LoVo (cell line): Measurements from ENCODE around the gene OVCH1.
"Not testable (repeated sequence)": the region's sequence is repeated elsewhere in the genome, so short reads cannot be mapped to it uniquely, and the experiment has no call there.

Experiments
- DNase-seq: peaks from one replicate; pipeline ENCODE4 v3.0.0-alpha.2; 2016; ENCODE audit warnings: low spot score

OVCH1 gene

DNA sequence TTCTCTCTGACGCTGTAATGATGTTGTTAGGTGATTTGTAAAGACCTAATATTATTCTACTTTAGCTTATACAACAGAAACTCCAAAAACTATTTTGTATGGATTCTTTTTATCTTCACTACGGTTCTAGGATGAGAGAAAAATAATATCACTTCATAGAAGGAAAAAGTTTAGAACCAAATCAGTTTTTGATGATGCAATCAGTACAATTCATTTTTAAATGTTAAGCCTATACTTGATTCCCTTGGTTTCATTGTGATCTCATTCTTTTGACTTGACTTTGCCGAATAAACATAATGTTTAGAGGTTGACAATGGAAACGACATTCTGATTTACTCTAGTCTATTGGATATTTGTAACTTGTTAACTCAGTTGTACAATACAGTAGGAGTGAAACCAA, 91.9 kb downstream of the OVCH1 start:
- DNase-seq = no peak

DNA sequence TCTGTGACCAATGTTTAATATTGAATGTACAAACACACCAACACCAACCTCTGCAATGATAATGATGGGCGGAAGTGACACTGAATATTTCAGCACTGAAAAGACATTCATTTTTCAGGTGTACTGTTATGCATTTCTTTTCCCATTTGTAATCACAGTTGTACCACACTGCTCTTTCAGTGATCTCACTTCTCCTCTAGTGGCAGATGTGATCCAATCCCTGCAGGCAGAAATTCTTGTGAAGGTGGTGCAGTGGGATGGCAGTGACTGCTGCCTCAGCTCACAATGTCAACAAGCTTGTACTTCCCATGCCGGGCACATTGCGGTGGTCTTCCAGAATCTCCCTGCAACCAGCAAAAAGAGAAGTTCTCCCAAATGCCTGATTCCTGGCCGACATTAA, 93.5 kb downstream of the OVCH1 start:
- no peak for DNase-seq

DNA sequence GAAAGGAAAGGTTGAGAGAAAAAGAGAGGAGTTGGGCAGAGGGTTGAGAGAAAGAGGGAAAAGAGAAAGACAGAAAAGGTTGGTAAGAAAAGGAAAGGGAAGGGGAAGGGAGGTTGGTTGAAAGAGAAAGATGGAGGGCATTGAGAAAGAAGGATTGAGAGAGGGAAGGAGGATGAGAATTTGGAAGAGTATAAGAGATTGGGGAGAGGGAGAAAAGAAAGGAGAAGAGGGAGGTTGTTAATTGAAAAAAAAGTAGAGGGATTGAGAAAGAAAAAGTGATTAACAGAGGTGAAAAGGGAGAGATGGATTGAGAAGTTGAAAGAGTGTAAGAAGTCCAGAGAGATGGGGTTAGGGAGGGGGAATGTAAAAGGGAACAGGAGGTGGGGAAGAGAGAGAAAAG, 95.0 kb downstream of the OVCH1 start:
- no peak for DNase-seq

DNA sequence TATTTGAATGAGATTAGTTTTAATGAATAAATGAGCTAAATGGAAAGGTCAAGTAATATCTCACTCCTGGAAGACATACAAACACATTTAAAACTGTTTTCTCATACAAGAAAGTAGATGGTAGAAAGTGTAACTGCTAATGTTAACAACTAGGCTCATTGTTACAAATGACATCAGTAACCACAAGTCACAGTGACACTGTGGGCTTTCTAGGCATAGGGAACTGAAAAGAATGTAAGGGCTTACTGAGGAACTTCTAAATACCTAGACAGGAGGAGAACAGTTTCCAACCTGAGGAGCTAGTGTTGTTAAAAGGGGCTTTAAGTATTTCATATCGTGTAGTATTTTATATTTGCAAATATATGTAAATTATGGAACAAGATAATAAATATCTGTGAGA, 99.0 kb downstream of the OVCH1 start:
- no peak for DNase-seq

DNA sequence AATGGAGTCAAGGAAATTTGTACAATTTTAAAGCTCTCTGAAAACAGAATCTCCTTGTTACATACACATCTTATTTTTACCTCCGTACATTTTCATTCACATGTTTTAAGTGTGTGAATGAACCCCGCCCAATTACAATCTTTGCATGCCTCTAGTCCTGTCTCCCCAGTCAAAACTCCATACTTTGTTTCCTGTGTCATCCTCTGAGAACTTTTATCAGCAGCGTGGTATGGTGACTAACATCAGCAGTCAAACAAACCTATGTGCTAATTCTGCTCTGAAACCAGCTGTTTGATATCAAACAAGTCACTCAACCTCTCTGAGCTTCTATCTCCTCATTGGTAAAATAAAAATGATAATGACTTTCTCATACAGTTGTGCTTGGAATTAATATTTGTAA, 100.7 kb downstream of the OVCH1 start:
- DNase-seq = no peak

DNA sequence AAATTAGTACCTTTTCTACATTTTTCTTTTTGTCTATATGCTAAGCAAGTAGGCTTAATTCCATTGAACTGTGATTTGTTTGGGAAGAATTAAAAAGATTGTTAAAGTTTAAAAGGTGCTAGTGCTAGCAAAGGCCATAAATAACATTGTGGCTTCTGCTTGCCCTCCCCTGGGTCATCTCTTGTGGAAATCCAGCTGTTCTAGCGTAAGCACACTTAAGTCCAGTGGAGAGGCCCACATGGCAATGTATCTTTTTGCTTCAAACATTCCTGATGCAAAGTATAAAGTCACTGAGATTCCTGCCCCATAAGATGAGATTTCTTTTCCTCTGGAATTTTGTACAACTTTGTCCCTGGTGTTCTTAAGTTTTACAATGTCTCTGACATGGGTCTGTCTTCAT, 102.1 kb downstream of the OVCH1 start:
- DNase-seq = no peak

DNA sequence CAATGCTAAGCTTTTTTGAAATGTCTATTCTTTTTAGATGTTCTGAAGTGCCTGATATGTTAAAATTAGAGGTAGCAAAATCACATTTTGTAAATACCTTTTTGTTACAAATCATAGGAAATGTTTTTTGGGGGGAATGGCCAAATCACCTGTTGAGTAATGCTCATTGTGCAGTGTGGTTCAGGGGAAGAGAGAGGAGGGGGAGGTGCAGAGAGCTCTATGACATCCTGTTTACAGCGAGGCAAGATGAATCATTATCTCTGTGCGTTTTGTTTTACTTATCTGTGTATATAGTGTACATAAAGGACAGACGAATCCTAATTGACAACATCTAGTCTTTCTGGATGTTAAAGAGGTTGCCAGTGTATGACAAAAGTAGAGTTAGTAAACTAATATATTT, 107.1 kb downstream of the OVCH1 start:
- not testable (repeated sequence) for DNase-seq

DNA sequence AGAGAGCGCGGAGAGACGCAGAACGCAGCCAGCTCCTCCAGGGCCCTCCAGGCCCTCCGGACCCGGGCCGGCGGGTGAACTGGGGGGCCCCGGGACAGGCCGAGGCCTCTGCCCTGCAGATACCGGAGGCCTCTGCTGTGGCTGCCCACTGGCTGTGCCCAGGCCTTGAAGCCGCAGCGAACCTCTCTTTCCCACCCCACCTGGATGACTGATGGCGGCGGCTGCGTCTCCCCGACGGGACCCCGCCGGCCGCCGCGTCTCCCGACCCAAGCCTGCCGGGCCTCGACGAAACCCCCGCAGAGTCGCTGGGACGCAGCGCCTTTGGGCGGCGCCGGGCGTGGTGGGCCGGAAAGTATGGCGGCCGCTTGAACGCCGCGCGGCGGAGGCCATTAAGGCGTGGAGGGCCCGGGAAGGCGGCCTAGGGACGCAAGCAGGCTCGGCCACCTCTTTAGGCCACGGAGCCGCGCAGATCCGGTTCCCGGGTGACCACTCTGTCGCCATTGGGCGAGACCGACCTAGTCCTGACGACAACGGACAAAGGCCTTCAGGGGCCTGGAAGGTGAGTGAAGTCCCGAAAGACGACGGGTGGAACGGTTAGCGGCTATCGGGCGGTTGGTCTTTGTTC, 108.1 kb downstream of the OVCH1 start:
- no peak for DNase-seq

DNA sequence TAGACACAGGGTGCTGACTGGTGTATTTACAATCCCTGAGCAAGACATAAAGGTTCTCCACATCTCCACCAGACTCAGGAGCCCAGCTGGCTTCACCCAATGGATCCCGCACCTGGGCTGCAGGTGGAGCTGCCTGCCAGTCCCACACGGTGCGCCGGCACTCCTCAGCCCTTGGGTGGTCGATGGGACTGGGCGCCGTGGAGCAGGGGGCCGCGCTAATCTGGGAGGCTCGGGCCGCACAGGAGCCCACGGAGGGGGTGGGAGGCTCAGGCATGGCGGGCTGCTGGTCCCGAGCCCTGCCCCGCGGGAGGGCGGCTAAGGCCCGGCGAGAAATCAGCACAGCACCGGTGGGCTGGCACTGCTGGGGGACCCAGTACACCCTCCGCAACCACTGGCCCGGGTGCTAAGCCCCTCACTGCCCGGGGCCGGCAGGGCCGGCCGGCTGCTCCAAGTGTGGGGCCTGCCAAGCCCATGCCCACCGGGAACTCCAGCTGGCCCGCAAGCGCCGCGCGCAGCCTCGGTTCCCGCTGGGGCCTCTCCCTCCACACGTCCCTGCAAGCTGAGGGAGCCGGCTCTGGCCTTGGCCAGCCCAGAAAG, 111.3 kb downstream of the OVCH1 start:
- not testable (repeated sequence) for DNase-seq

DNA sequence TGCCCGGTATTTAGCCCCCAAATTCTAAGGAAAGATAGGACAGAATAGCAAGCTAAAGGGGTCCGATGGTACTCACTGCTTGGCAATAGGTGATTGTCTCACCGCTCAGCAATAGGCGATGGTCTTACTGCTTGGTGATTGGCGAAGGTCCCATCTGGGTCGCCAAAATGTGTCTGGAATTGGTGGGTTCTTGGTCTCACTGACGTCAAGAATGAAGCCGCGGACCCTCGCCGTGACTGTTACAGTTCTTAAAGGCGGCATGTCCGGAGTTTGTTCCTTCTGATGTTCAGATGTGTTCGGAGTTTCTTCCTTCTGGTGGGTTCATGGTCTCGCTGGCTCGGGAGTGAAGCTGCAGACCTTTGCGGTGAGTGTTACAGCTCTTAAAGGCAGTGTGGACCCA, 112.3 kb downstream of the OVCH1 start:
- not testable (repeated sequence) for DNase-seq

DNA sequence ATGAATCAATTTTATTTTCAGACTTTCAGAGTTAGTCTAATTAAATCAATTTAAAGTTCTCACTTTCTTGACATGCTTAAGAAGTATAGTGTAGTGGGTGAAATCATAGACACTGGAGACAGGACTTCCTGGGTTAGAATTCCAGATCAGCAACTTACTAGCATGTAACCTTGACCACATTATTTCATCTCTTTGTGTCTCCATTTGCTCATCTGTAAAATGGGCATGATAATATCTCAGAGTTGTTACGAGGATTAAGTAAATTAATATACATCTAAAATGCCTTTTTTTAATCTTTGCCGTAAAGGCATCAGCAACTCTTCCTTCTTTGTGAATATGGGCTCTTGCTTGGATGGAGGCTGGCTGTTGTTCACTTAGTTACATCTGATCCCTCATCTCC, 115.2 kb downstream of the OVCH1 start:
- DNase-seq = no peak

DNA sequence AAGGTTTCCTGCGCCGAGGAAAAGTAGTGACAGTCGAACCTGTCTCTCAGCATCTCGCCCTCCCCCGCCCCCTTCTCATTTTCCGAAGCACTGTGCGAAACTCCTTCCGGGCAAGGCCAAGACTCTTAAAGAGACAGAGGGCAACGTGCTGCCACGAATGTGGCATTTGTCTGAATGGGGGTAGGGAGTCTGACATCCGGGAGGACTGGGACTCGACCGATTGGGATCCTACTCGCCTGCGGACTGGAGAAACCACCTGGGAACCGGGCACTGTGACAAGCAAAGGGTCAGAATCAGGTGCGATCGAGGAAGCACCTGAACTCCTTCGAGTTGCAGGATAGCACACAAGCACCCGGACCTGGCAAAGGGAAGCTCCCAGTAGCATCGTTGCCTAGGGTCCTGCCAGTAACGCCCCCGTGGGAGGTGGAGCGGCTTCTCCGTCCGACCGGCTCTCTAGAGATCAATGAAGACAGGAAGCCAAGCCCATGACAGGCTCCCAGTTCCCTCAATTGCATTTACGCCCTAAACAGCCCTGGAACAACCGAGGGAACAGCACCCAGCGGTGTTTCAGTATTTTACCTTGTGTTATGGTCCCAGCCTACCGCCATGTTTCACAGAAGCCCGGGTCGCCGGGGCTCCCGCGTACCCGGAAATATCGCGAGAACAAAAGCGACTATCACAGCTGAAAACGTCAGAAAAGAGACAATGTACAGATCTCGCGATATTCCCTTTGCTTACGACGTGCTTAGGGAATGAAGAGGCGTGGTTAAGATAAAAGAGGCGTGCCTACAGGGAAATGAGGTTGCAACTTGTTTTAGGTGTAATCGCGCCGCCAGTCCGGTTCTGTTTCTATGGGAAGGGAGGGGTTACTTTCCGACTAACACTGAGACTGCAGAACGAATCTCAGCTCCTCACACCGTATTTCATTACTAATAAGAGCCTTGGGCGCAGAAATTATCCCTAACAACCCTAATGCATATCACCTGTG, 116.7 kb downstream of the OVCH1 start, which contains the start of gene ERGIC2:
Gene ERGIC2 (minus strand): TSS at position 637 of the 988 bp plus-strand sequence. CDS start 9,539 bp downstream, outside the sequence.
- peak; percentile 100 for DNase-seq
